HepG2 (cell line): ENCODE results near the gene CPVL. TPM values are rescaled to one million over a fixed set of nuclear protein-coding genes. Genes with fewer than 3 reads are reported as not detected.

Source experiments
- ATAC-seq: fragments of 200-7000 bp; cut with Tn5 transposase; 3 replicates; pipeline ENCODE4 v1.9.1; 2020; ENCODE audit warnings: mild to moderate bottlenecking, moderate library complexity
- BruUV-seq: library from RNA; stranded (reverse); fragments of 400-500 nt; replicated peaks from 2 replicates; lab custom pipeline; 2021; lab: Mats Ljungman, UMichigan
- CTCF ChIA-PET: fragments of 300-600 bp; formaldehyde crosslinking; extraction: SDS; loops from one replicate; lab custom pipeline; 2021; ENCODE audit warnings: low total read pairs, inconsistent platforms, low intra/inter-chr PET ratio; lab: Yijun Ruan, JAX
- POLR2A ChIA-PET: fragments of 350-600 bp; sonication (Branson Sonifier 250); formaldehyde crosslinking; loops from one replicate; lab custom pipeline; 2020; ENCODE audit warnings: antibody characterized with exemption, inconsistent platforms; lab: Yijun Ruan, JAX
- DNase-seq: peaks from one replicate; pipeline ENCODE4 v3.0.0-alpha.2; 2015; ENCODE audit warnings: low spot score
- FAIRE-seq: peaks from 3 replicates; lab custom pipeline; 2011; peaks lifted over from hg19 to GRCh38; lab: Jason Lieb, UNC
- H2AFZ ChIP-seq: one replicate; pipeline ENCODE4 v1.6.1; 2011; ENCODE audit warnings: low read length, inconsistent platforms
- H3K27ac ChIP-seq: fragments of 300-600 bp; 3 replicates; pipeline ENCODE4 v1.8.0; 2011; ENCODE audit warnings: mixed run types, mild to moderate bottlenecking, mixed read lengths, low read length, inconsistent platforms; ENCODE audit not compliant: insufficient read depth; ENCODE audit errors: extremely low read length
- H3K27me3 ChIP-seq, 2 experiments: fragments of 200-600 bp in 1 of 2; 2 replicates in 1 of 2; 3 replicates in 1 of 2; pipeline versions ENCODE4 v1.6.0 to v1.8.0; 2011; ENCODE audit warnings: low read length in 2 of 2, mild to moderate bottlenecking in 2 of 2, moderate library complexity in 2 of 2, inconsistent platforms in 1 of 2; ENCODE audit not compliant: insufficient read depth in 2 of 2, control insufficient read depth in 1 of 2
- H3K36me3 ChIP-seq, 2 experiments: fragments of 200-600 bp in 1 of 2; replicated peaks in 1 of 2; 2 replicates in 1 of 2; 3 replicates in 1 of 2; pipeline versions ENCODE4 v1.5.1 to v1.8.0; 2011; ENCODE audit warnings: low read length in 2 of 2, inconsistent platforms in 1 of 2; ENCODE audit not compliant: insufficient read depth in 2 of 2, control insufficient read depth in 1 of 2
- H3K4me1 ChIP-seq: 2 replicates; pipeline ENCODE4 v1.5.1; 2012; ENCODE audit warnings: low read length, inconsistent platforms; ENCODE audit not compliant: insufficient read depth
- H3K4me2 ChIP-seq: 2 replicates; pipeline ENCODE4 v1.6.0; 2011; ENCODE audit warnings: low read depth, low read length, inconsistent platforms
- H3K4me3 ChIP-seq, 3 experiments: fragments of 200-600 bp in 1 of 3; sonication (generic), shearing (Covaris generic) in 1 of 3; replicated peaks in 1 of 3; 2 replicates each; pipeline ENCODE4 v1.5.1; 2011 to 2016; ENCODE audit warnings: low read length in 3 of 3, inconsistent platforms in 2 of 3, low read depth in 2 of 3, mild to moderate bottlenecking in 2 of 3, control low read depth in 1 of 3, mixed read lengths in 1 of 3; ENCODE audit not compliant: insufficient read depth in 1 of 3
- H3K79me2 ChIP-seq: one replicate; pipeline ENCODE4 v1.6.1; 2011; ENCODE audit warnings: low read length, inconsistent platforms; ENCODE audit not compliant: insufficient read depth
- H3K9ac ChIP-seq: 2 replicates; pipeline ENCODE4 v1.6.0; 2011; ENCODE audit warnings: mild to moderate bottlenecking, low read depth, low read length, inconsistent platforms; ENCODE audit not compliant: insufficient read depth
- H3K9me3 ChIP-seq: 2 replicates; pipeline ENCODE4 v1.5.1; 2012; ENCODE audit warnings: mild to moderate bottlenecking, low read length
- H4K20me1 ChIP-seq: 2 replicates; pipeline ENCODE4 v1.6.0; 2011; ENCODE audit warnings: inconsistent platforms, mild to moderate bottlenecking, low read length, moderate library complexity; ENCODE audit not compliant: insufficient read depth
- ATAD3A ChIP-seq: sonication (generic); formaldehyde crosslinking; IDR thresholded peaks from 2 replicates; pipeline ENCODE4 v1.4.0; 2020; ENCODE audit warnings: missing genetic modification reagents
- CSRNP1 ChIP-seq: sonication (generic); formaldehyde crosslinking; IDR thresholded peaks from 2 replicates; pipeline ENCODE4 v1.8.1; 2023; ENCODE audit warnings: mild to moderate bottlenecking, missing genetic modification reagents
- GABPB1 ChIP-seq: IDR thresholded peaks from 2 replicates; pipeline ENCODE4 v1.6.1; 2016; ENCODE audit warnings: mild to moderate bottlenecking, missing genetic modification reagents, moderate library complexity, missing compliant biosample characterization
- HNF1A ChIP-seq, 2 experiments: sonication (generic) in 1 of 2; formaldehyde crosslinking in 1 of 2; IDR thresholded peaks; 2 replicates each; pipeline versions ENCODE4 v1.4.0 to v1.6.1; 2016 to 2020; ENCODE audit warnings: borderline replicate concordance in 1 of 2, low read depth in 1 of 2, mild to moderate bottlenecking in 1 of 2, missing genetic modification reagents in 1 of 2
- MED1 ChIP-seq: sonication (generic); formaldehyde crosslinking; IDR thresholded peaks from 2 replicates; pipeline ENCODE4 v1.4.0; 2020; ENCODE audit warnings: missing genetic modification reagents
- NPAS2 ChIP-seq: sonication (generic); formaldehyde crosslinking; IDR thresholded peaks from 2 replicates; pipeline ENCODE4 v1.8.0; 2022; ENCODE audit warnings: mild to moderate bottlenecking, missing genetic modification reagents, borderline replicate concordance
- ZBTB3 ChIP-seq: sonication (generic); formaldehyde crosslinking; IDR thresholded peaks from 2 replicates; pipeline ENCODE4 v1.4.0; 2020; ENCODE audit warnings: low read depth, mild to moderate bottlenecking, moderate library complexity, missing genetic modification reagents, borderline replicate concordance
- ZC3H4 ChIP-seq: sonication (generic); formaldehyde crosslinking; IDR thresholded peaks from 2 replicates; pipeline ENCODE4 v1.4.0; 2020; ENCODE audit warnings: missing genetic modification reagents, borderline replicate concordance
- ZNF260 ChIP-seq: sonication (generic); formaldehyde crosslinking; IDR thresholded peaks from 2 replicates; pipeline ENCODE4 v1.4.0; 2020; ENCODE audit warnings: missing genetic modification reagents, low read depth, mild to moderate bottlenecking, borderline replicate concordance
- ZNF441 ChIP-seq: sonication (generic); formaldehyde crosslinking; IDR thresholded peaks from 2 replicates; pipeline ENCODE4 v1.7.0; 2021; ENCODE audit warnings: missing genetic modification reagents, borderline replicate concordance
- ZNF503 ChIP-seq: sonication (generic); formaldehyde crosslinking; IDR thresholded peaks from 2 replicates; pipeline ENCODE4 v1.4.0; 2020; ENCODE audit warnings: missing genetic modification reagents
- ZNF556 ChIP-seq: sonication (generic); formaldehyde crosslinking; IDR thresholded peaks from 2 replicates; pipeline ENCODE4 v1.4.0; 2020; ENCODE audit warnings: mild to moderate bottlenecking, missing genetic modification reagents, borderline replicate concordance
- ZNF577 ChIP-seq: sonication (generic); formaldehyde crosslinking; IDR thresholded peaks from 2 replicates; pipeline ENCODE4 v1.4.0; 2020; ENCODE audit warnings: mild to moderate bottlenecking, low read depth, missing genetic modification reagents, borderline replicate concordance
- ZNF607 ChIP-seq: sonication (generic); formaldehyde crosslinking; IDR thresholded peaks from 2 replicates; pipeline ENCODE4 v1.5.1; 2020; ENCODE audit warnings: missing genetic modification reagents, mild to moderate bottlenecking, borderline replicate concordance
- ZNF83 ChIP-seq: sonication (generic); formaldehyde crosslinking; IDR thresholded peaks from 2 replicates; pipeline ENCODE4 v1.4.0; 2020; ENCODE audit warnings: missing genetic modification reagents, mild to moderate bottlenecking, borderline replicate concordance
- ZSCAN9 ChIP-seq: IDR thresholded peaks from 2 replicates; pipeline ENCODE4 v1.6.1; 2016; ENCODE audit warnings: borderline replicate concordance
- WGBS: methylation state at CpG from one replicate; pipeline ENCODE4 v1.1.6; 2017; ENCODE audit warnings: low lambda C conversion rate; 5-methylcytosine and 5-hydroxymethylcytosine counted together
- in situ Hi-C: cut with HindIII; loops from 2 replicates; pipeline ENCODE4 v1.10.0; 2017; ENCODE audit warnings: low pct_unique_long_range_greater_than_20kb; ENCODE audit not compliant: extremely low pct_ligation_motif_present
- intact Hi-C: fragments of 100-400 bp; cut with micrococcal nuclease; formaldehyde crosslinking; loops from one replicate; pipeline ENCODE4 v1.10.0; 2022; ENCODE audit not compliant: unreplicated experiment
- polyA plus RNA-seq, 8 experiments: library from polyadenylated mRNA; depleted of rRNA in 3 of 8; stranded (reverse) in 7 of 8; unstranded in 1 of 8; fragments of >200 nt; fragmentation: Illumina TruSeq in 4 of 8; extraction: Trizol in 4 of 8; gene quantifications; 2 replicates each; pipeline versions ENCODE4 v1.2.1 to v1.2.3, GENCODE V29; 2011 to 2016; ENCODE audit warnings: low read depth in 4 of 8, missing spikeins in 1 of 8, mixed read lengths in 1 of 8; ENCODE audit not compliant: insufficient read depth in 1 of 8
- total RNA-seq, 5 experiments: library from RNA; depleted of rRNA; stranded (reverse); fragments of >200 nt; fragmentation: Illumina TruSeq; extraction: Trizol; gene quantifications; 2 replicates each; pipeline ENCODE4 v1.2.3, GENCODE V29; 2016; ENCODE audit warnings: low read depth in 1 of 5

Gene CPVL
- total and polyA plus RNA-seq, 2 of the 13 experiments (the other 11 are each of a cell fraction or from before 2014, with no cell fraction given) = 59.2 to 294 TPM

GRCh38 chr7:28957751-28958234 is 188.5 kb downstream of the CPVL start:
- Histone ChIP-seq H3K27ac (no peak overlapping the region), H4K20me1 (no peaks in the 10 kb centered on the region), H3K4me3 (no peak overlapping the region), H2AFZ (no peak overlapping the region), H3K4me1 (peaks cover 22% of the 10 kb centered on the region), H3K4me2 (no peak overlapping the region), H3K27me3 (no peaks in the 10 kb centered on the region), H3K9ac (no peak overlapping the region), H3K9me3 (no peaks in the 10 kb centered on the region), H3K36me3 (no peaks in the 10 kb centered on the region; a peak in 1 of 5 replicates), H3K79me2 (no peaks in the 10 kb centered on the region)
- POLR2A ChIA-PET = interaction anchor here (1.4 to 2.8 kb wide), 3 partner anchors 40 to 233 kb away, joined by 3 to 18 read pairs (median 6); no protein-coding TSS in a partner anchor
- FAIRE-seq (no peak), DNase-seq (no peak), ATAC-seq (no peak)
- 96% methylated on average over 28 of the region's 47 CpGs for WGBS
- CTCF ChIA-PET = interaction anchor here (1.9 kb wide), 1 partner anchor 451 kb away, joined by 8 read pairs; no protein-coding TSS in a partner anchor
- in situ Hi-C loops = loop anchor here (5.0 to 10.0 kb wide), 2 partner anchors 35 to 147 kb away; no protein-coding TSS in a partner anchor
- BruUV-seq = no TSS peak
- intact Hi-C loops = loop anchor here (2.0 kb wide), 1 partner anchor 35 kb away; no protein-coding TSS in a partner anchor
- TF ChIP-seq CSRNP1 (CRISPR knock-in tag) = no peak
- TF ChIP-seq ZNF503 (CRISPR knock-in tag) = no peak
- no peak for TF ChIP-seq ZNF83
- TF ChIP-seq ZC3H4 (CRISPR knock-in tag) = no peak
- no peak for TF ChIP-seq ZNF556 (CRISPR knock-in tag)
- TF ChIP-seq GABPB1 (CRISPR knock-in tag) = no peak
- TF ChIP-seq ZNF607 (CRISPR knock-in tag) = no peak
- no peak for TF ChIP-seq MED1 (CRISPR knock-in tag)
- TF ChIP-seq HNF1A (IDR thresholded peaks at IDR 0.05; ENCODE audit: low read depth) = no peak
- TF ChIP-seq HNF1A (CRISPR knock-in tag; IDR thresholded peaks at IDR 0.05; ENCODE audit: borderline replicate concordance) = no peak
- TF ChIP-seq NPAS2 (CRISPR knock-in tag) = no peak
- no peak for TF ChIP-seq ZNF441
- TF ChIP-seq ZNF260 (CRISPR knock-in tag) = no peak
- no peak for TF ChIP-seq ZBTB3
- TF ChIP-seq ZSCAN9 (CRISPR knock-in tag) = no peak
- no peak for TF ChIP-seq ATAD3A (CRISPR knock-in tag)
- TF ChIP-seq ZNF577 = no peak
